Activated CD8-positive, alpha-beta T cell treated with anti-CD3 and anti-CD28 coated beads, Interleukin-2, amount 10 ng/mL, durations not matched to agents 7 days and 5 days (primary cell): ENCODE data around the gene TFDP2. TPM values are rescaled to one million over a fixed set of nuclear protein-coding genes. Genes with fewer than 3 reads are reported as not detected.

Experiments used
- ATAC-seq: fragments of 150-1000 bp; cut with Tn5 transposase; one replicate; pipeline ENCODE4 v1.10.0; 2021; ENCODE audit warnings: moderate library complexity
- CTCF ChIA-PET: fragments of 350-600 bp; sonication (Branson Sonifier 250); formaldehyde crosslinking; loops from one replicate; lab custom pipeline; 2021; ENCODE audit warnings: antibody characterized with exemption; lab: Charles Lee
- POLR2A ChIA-PET: fragments of 350-600 bp; sonication (Branson Sonifier 250); formaldehyde crosslinking; loops from one replicate; lab custom pipeline; 2021; ENCODE audit warnings: antibody characterized with exemption; lab: Charles Lee
- DNase-seq: peaks from one replicate; pipeline ENCODE4 v3.0.0-alpha.2; 2020
- H3K27ac Mint-ChIP-seq: one replicate; pipeline ENCODE4 v1.8.0; 2021; ENCODE audit warnings: mild to moderate bottlenecking, mixed read lengths
- H3K27me3 Mint-ChIP-seq: one replicate; pipeline ENCODE4 v1.8.0; 2021; ENCODE audit warnings: low read depth, mixed read lengths
- H3K36me3 Mint-ChIP-seq: one replicate; pipeline ENCODE4 v1.8.0; 2021; ENCODE audit warnings: low read depth, mixed read lengths
- H3K4me1 Mint-ChIP-seq: one replicate; pipeline ENCODE4 v1.8.0; 2021; ENCODE audit warnings: low read depth, mixed read lengths
- H3K4me3 Mint-ChIP-seq: one replicate; pipeline ENCODE4 v1.8.0; 2021; ENCODE audit warnings: mild to moderate bottlenecking, mixed read lengths
- H3K9me3 Mint-ChIP-seq: one replicate; pipeline ENCODE4 v1.8.0; 2022; ENCODE audit warnings: mixed read lengths; ENCODE audit not compliant: insufficient read depth
- total RNA-seq, 2 experiments: library from RNA; stranded (reverse); gene quantifications; one replicate each; pipeline ENCODE4 v1.2.3, GENCODE V29; 2021

TFDP2 gene
- total RNA-seq, 2 experiments from 2014 or later, result 23.0 to 26.3 TPM

GRCh38 chr3:142029052-142029642 is 120.2 kb downstream of the TFDP2 start:
- H3K36me3 Mint-ChIP-seq, result peaks cover 4% of the 10 kb centered on the region
- H3K4me1 Mint-ChIP-seq, result peaks cover 17% of the 10 kb centered on the region
- no peaks in the 10 kb centered on the region for H3K27me3 Mint-ChIP-seq
- no peak overlapping the region for H3K4me3 Mint-ChIP-seq
- ATAC-seq (no peak), DNase-seq (no peak)
- CTCF ChIA-PET, result interaction anchor here (1.1 kb wide), 1 partner anchor 145 kb away, joined by 3 read pairs; no protein-coding TSS in a partner anchor
- POLR2A ChIA-PET, result interaction anchor here (1.3 to 1.5 kb wide), 3 partner anchors 9 to 717 kb away, joined by 3 to 4 read pairs (median 4); no protein-coding TSS in a partner anchor
- no peaks in the 10 kb centered on the region for H3K9me3 Mint-ChIP-seq
- H3K27ac Mint-ChIP-seq, result no peak overlapping the region

GRCh38 chr3:142028243-142028777 is 121.0 kb downstream of the TFDP2 start:
- H3K4me3 Mint-ChIP-seq, result peak overlapping the region; percentile 91
- DNase-seq, result peak; percentile 69
- POLR2A ChIA-PET, result interaction anchor here (1.3 to 1.5 kb wide), 3 partner anchors 8 to 716 kb away, joined by 3 to 4 read pairs (median 4); no protein-coding TSS in a partner anchor
- peaks cover 17% of the 10 kb centered on the region for H3K4me1 Mint-ChIP-seq
- peaks cover 4% of the 10 kb centered on the region for H3K36me3 Mint-ChIP-seq
- CTCF ChIA-PET, result interaction anchor here (0.7 to 1.1 kb wide), 3 partner anchors 12 to 152 kb away, joined by 3 to 4 read pairs (median 3); no protein-coding TSS in a partner anchor
- peak; percentile 89 for ATAC-seq
- no peaks in the 10 kb centered on the region for H3K9me3 Mint-ChIP-seq
- peak overlapping the region; percentile 71 for H3K27ac Mint-ChIP-seq
- H3K27me3 Mint-ChIP-seq, result no peaks in the 10 kb centered on the region

- Mint-ChIP-seq H3K9me3 (no peaks in the 10 kb centered on the region), H3K27me3 (no peaks in the 10 kb centered on the region), H3K27ac (peak overlapping the region; percentile 64), H3K4me3 (peak overlapping the region; percentile 83), H3K4me1 (peaks cover 17% of the 10 kb centered on the region), H3K36me3 (peaks cover 4% of the 10 kb centered on the region)
- ATAC-seq, result peak; percentile 82
- DNase-seq, result peak; percentile 30
- ChIA-PET CTCF (interaction anchor here (0.7 to 1.1 kb wide), 3 partner anchors 12 to 925 kb away, joined by 3 to 4 read pairs (median 4); no protein-coding TSS in a partner anchor), POLR2A (interaction anchor here (1.3 to 1.5 kb wide), 3 partner anchors 8 to 716 kb away, joined by 3 to 4 read pairs (median 4); no protein-coding TSS in a partner anchor)
Observed at GRCh38 chr3:142027735-142028134, 121.6 kb downstream of the TFDP2 start.

GRCh38 chr3:142027300-142027699 is 122.0 kb downstream of the TFDP2 start:
- Mint-ChIP-seq H3K9me3 (no peaks in the 10 kb centered on the region), H3K4me3 (peak overlapping the region; percentile 83), H3K36me3 (peaks cover 4% of the 10 kb centered on the region), H3K27ac (no peak overlapping the region), H3K27me3 (no peaks in the 10 kb centered on the region), H3K4me1 (peaks cover 20% of the 10 kb centered on the region)
- ATAC-seq (no peak), DNase-seq (no peak)
- ChIA-PET POLR2A (interaction anchor here (1.5 kb wide), 1 partner anchor 7 kb away, joined by 4 read pairs; no protein-coding TSS in a partner anchor), CTCF (interaction anchor here (0.7 to 1.8 kb wide), 4 partner anchors 10 to 925 kb away, joined by 3 to 4 read pairs (median 4); no protein-coding TSS in a partner anchor)

GRCh38 chr3:142026333-142026732 is 123.0 kb downstream of the TFDP2 start:
- DNase-seq (no peak), ATAC-seq (no peak)
- peaks cover 22% of the 10 kb centered on the region for H3K4me1 Mint-ChIP-seq
- H3K27me3 Mint-ChIP-seq, result no peaks in the 10 kb centered on the region
- H3K4me3 Mint-ChIP-seq, result no peak overlapping the region
- ChIA-PET CTCF (interaction anchor here (1.8 kb wide), 1 partner anchor 9 kb away, joined by 4 read pairs; no protein-coding TSS in a partner anchor), POLR2A (interaction anchor here (0.6 kb wide), 1 partner anchor 142 kb away, joined by 3 read pairs; no protein-coding TSS in a partner anchor)
- H3K27ac Mint-ChIP-seq, result no peak overlapping the region
- H3K9me3 Mint-ChIP-seq, result no peaks in the 10 kb centered on the region
- H3K36me3 Mint-ChIP-seq, result peaks cover 4% of the 10 kb centered on the region

- no peak overlapping the region for H3K4me3 Mint-ChIP-seq
- ChIA-PET CTCF (interaction anchor here (0.6 to 1.9 kb wide), 4 partner anchors 11 to 152 kb away, joined by 3 to 4 read pairs (median 3); no protein-coding TSS in a partner anchor), POLR2A (no interaction called here)
- peaks cover 22% of the 10 kb centered on the region for H3K4me1 Mint-ChIP-seq
- peaks cover 3% of the 10 kb centered on the region for H3K36me3 Mint-ChIP-seq
- DNase-seq (peak; percentile 30), ATAC-seq (peak; percentile 58)
- no peaks in the 10 kb centered on the region for H3K9me3 Mint-ChIP-seq
- H3K27me3 Mint-ChIP-seq, result no peaks in the 10 kb centered on the region
- no peak overlapping the region for H3K27ac Mint-ChIP-seq
Observed at GRCh38 chr3:142022381-142022780, 127.0 kb downstream of the TFDP2 start.

- CTCF ChIA-PET, result interaction anchor here (0.9 to 1.9 kb wide), 2 partner anchors 12 to 42 kb away, joined by 3 to 4 read pairs; no protein-coding TSS in a partner anchor
- Mint-ChIP-seq H3K27ac (no peak overlapping the region), H3K36me3 (peaks cover 3% of the 10 kb centered on the region), H3K9me3 (no peaks in the 10 kb centered on the region), H3K4me1 (peaks cover 15% of the 10 kb centered on the region), H3K4me3 (no peak overlapping the region), H3K27me3 (no peaks in the 10 kb centered on the region)
- no peak for ATAC-seq
- POLR2A ChIA-PET, result no interaction called here
- DNase-seq, result no peak
Observed at GRCh38 chr3:142021127-142021526, 128.2 kb downstream of the TFDP2 start.

GRCh38 chr3:142019794-142020320 is 129.5 kb downstream of the TFDP2 start:
- peaks cover 13% of the 10 kb centered on the region for H3K4me1 Mint-ChIP-seq
- H3K27ac Mint-ChIP-seq, result peak overlapping the region; percentile 21
- no peak for ATAC-seq
- DNase-seq, result no peak
- no peaks in the 10 kb centered on the region for H3K27me3 Mint-ChIP-seq
- no peak overlapping the region for H3K4me3 Mint-ChIP-seq
- peaks cover 3% of the 10 kb centered on the region for H3K36me3 Mint-ChIP-seq
- H3K9me3 Mint-ChIP-seq, result no peaks in the 10 kb centered on the region
- ChIA-PET CTCF (interaction anchor here (0.6 kb wide), 1 partner anchor 87 kb away, joined by 4 read pairs; no protein-coding TSS in a partner anchor), POLR2A (interaction anchor here (0.7 kb wide), 1 partner anchor 8 kb away, joined by 4 read pairs; no protein-coding TSS in a partner anchor)

GRCh38 chr3:142013993-142014392 is 135.4 kb downstream of the TFDP2 start:
- H3K4me3 Mint-ChIP-seq, result no peak overlapping the region
- H3K9me3 Mint-ChIP-seq, result no peaks in the 10 kb centered on the region
- DNase-seq (no peak), ATAC-seq (no peak)
- no peak overlapping the region for H3K27ac Mint-ChIP-seq
- CTCF ChIA-PET, result interaction anchor here (1.2 kb wide), 1 partner anchor 15 kb away, joined by 3 read pairs; no protein-coding TSS in a partner anchor
- H3K27me3 Mint-ChIP-seq, result no peaks in the 10 kb centered on the region
- H3K4me1 Mint-ChIP-seq, result no peaks in the 10 kb centered on the region
- no peaks in the 10 kb centered on the region for H3K36me3 Mint-ChIP-seq
- POLR2A ChIA-PET, result interaction anchor here (0.6 kb wide), 1 partner anchor 168 kb away, joined by 4 read pairs; no protein-coding TSS in a partner anchor

- no peak overlapping the region for H3K4me3 Mint-ChIP-seq
- H3K27ac Mint-ChIP-seq, result no peak overlapping the region
- H3K9me3 Mint-ChIP-seq, result no peaks in the 10 kb centered on the region
- no peaks in the 10 kb centered on the region for H3K27me3 Mint-ChIP-seq
- ChIA-PET POLR2A (no interaction called here), CTCF (interaction anchor here (1.2 kb wide), 1 partner anchor 14 kb away, joined by 3 read pairs; no protein-coding TSS in a partner anchor)
- ATAC-seq (no peak), DNase-seq (no peak)
- H3K36me3 Mint-ChIP-seq, result no peaks in the 10 kb centered on the region
- no peaks in the 10 kb centered on the region for H3K4me1 Mint-ChIP-seq
Observed at GRCh38 chr3:142013326-142013980, 135.9 kb downstream of the TFDP2 start.

GRCh38 chr3:142009029-142009428 is 140.3 kb downstream of the TFDP2 start:
- Mint-ChIP-seq H3K27me3 (no peaks in the 10 kb centered on the region), H3K36me3 (no peaks in the 10 kb centered on the region), H3K27ac (no peak overlapping the region), H3K9me3 (no peaks in the 10 kb centered on the region), H3K4me1 (no peaks in the 10 kb centered on the region), H3K4me3 (no peak overlapping the region)
- ChIA-PET CTCF (no interaction called here), POLR2A (no interaction called here)
- ATAC-seq, result no peak
- no peak for DNase-seq
